Myocyte (in vitro differentiated cells): Measurements from ENCODE around the gene KLHL30. TPM values are rescaled to one million over a fixed set of nuclear protein-coding genes. Genes with fewer than 3 reads are reported as not detected.

Source experiments
- DNase-seq: peaks from one replicate; pipeline ENCODE4 v3.0.0-alpha.2; 2012; ENCODE audit warnings: low read depth
- total RNA-seq: library from RNA; depleted of rRNA; stranded (reverse); fragments of >200 nt; gene quantifications from 2 replicates; pipeline ENCODE4 v1.2.3, GENCODE V29; 2014

Gene KLHL30
- total RNA-seq, 1 donor from 2014 or later, result 59.5 TPM

- no peak for DNase-seq
These were observed 5.8 kb downstream of the KLHL30 start for GRCh38 chr2:238144262-238144661.

- DNase-seq, result no peak
These were observed 6.6 kb downstream of the KLHL30 start for GRCh38 chr2:238145046-238145445.

GRCh38 chr2:238145851-238146250 lies 7.4 kb downstream of the KLHL30 start:
- peak; percentile 51 for DNase-seq

GRCh38 chr2:238146884-238147544 lies 8.5 kb downstream of the KLHL30 start:
- no peak for DNase-seq

- no peak for DNase-seq
These were observed 10.5 kb downstream of the KLHL30 start for GRCh38 chr2:238148981-238149380.

GRCh38 chr2:238149841-238150572 lies 11.5 kb downstream of the KLHL30 start:
- DNase-seq, result peak; percentile 91

GRCh38 chr2:238150686-238151085 lies 12.2 kb downstream of the KLHL30 start:
- DNase-seq, result no peak

- no peak for DNase-seq
These were observed 12.7 kb downstream of the KLHL30 start for GRCh38 chr2:238151205-238151604.

GRCh38 chr2:238151628-238152235 lies 13.3 kb downstream of the KLHL30 start:
- DNase-seq, result no peak

- no peak for DNase-seq
These were observed 14.6 kb downstream of the KLHL30 start for GRCh38 chr2:238152771-238153688.

- no peak for DNase-seq
These were observed 16.1 kb downstream of the KLHL30 start for GRCh38 chr2:238154570-238154969.

GRCh38 chr2:238155051-238155760 lies 16.7 kb downstream of the KLHL30 start:
- peak; percentile 84 for DNase-seq

GRCh38 chr2:238155761-238156694 lies 17.6 kb downstream of the KLHL30 start:
- no peak for DNase-seq

- no peak for DNase-seq
These were observed 19.1 kb downstream of the KLHL30 start for GRCh38 chr2:238157506-238158017.

GRCh38 chr2:238158018-238158508 lies 19.6 kb downstream of the KLHL30 start:
- no peak for DNase-seq

GRCh38 chr2:238158509-238159070 lies 20.1 kb downstream of the KLHL30 start, which contains the start of gene ERFE:
TSS of gene ERFE (plus strand) at chr2:238158970. CDS start at chr2:238159008, 38 bp downstream.
- peak; percentile 58 for DNase-seq

- DNase-seq, result no peak
These were observed 20.6 kb downstream of the KLHL30 start for GRCh38 chr2:238159071-238159539.

GRCh38 chr2:238159661-238160205 lies 21.3 kb downstream of the KLHL30 start:
- DNase-seq, result no peak
